SK-N-SH (cell line): ENCODE measurements around the gene TUBB2B. TPM values are rescaled to one million over a fixed set of nuclear protein-coding genes. Genes with fewer than 3 reads are reported as not detected.

Experiments used
- CTCF ChIA-PET: fragments of 300-600, 350-600 bp; formaldehyde crosslinking; extraction: SDS; loops from one replicate; lab custom pipeline; 2021; lab: Yijun Ruan, JAX
- POLR2A ChIA-PET: fragments of 350-600 bp; sonication (Branson Sonifier 250); formaldehyde crosslinking; extraction: SDS; loops from one replicate; lab custom pipeline; 2020; ENCODE audit warnings: antibody characterized with exemption, inconsistent platforms; lab: Yijun Ruan, JAX
- DNase-seq: peaks from one replicate; pipeline ENCODE4 v3.0.0; 2012
- H2AFZ ChIP-seq: fragments of 200-600 bp; sonication (generic); 2 replicates; pipeline ENCODE4 v1.8.1; 2016; ENCODE audit warnings: antibody characterized with exemption, mild to moderate bottlenecking, low read depth
- H3F3A ChIP-seq: fragments of 200-600 bp; sonication (generic); replicated peaks from 2 replicates; pipeline ENCODE3; 2016; ENCODE audit warnings: antibody characterized with exemption, mild to moderate bottlenecking; ENCODE audit not compliant: insufficient read depth
- H3K27ac ChIP-seq, 2 experiments: fragments of 200-500 bp in 1 of 2; fragments of 200-600 bp in 1 of 2; sonication (Bioruptor generic) in 1 of 2; sonication (generic), shearing (Covaris generic) in 1 of 2; 2 replicates each; pipeline versions ENCODE4 v1.5.1 to v1.6.1; 2014 to 2016; ENCODE audit warnings: low read depth in 2 of 2, inconsistent platforms in 1 of 2, low read length in 1 of 2, mild to moderate bottlenecking in 1 of 2, mixed read lengths in 1 of 2
- H3K27me3 ChIP-seq: fragments of 200-600 bp; sonication (generic), shearing (Covaris generic); 2 replicates; pipeline ENCODE4 v1.6.1; 2016; ENCODE audit warnings: mixed run types; ENCODE audit not compliant: insufficient read depth
- H3K36me3 ChIP-seq, 2 experiments: fragments of 200-500 bp in 1 of 2; fragments of 200-600 bp in 1 of 2; sonication (Bioruptor generic) in 1 of 2; sonication (generic) in 1 of 2; replicated peaks in 1 of 2; 2 replicates each; pipeline versions ENCODE3 to v1.5.1; 2014 to 2016; ENCODE audit warnings: low read length in 1 of 2, mild to moderate bottlenecking in 1 of 2; ENCODE audit not compliant: insufficient read depth in 2 of 2, control insufficient read depth in 1 of 2
- H3K4me1 ChIP-seq, 2 experiments: fragments of 200-500 bp in 1 of 2; fragments of 200-600 bp in 1 of 2; sonication (Bioruptor generic) in 1 of 2; sonication (generic), shearing (Covaris generic) in 1 of 2; 2 replicates each; pipeline versions ENCODE4 v1.5.1 to v1.6.1; 2014 to 2016; ENCODE audit warnings: low read depth in 1 of 2, low read length in 1 of 2, mixed run types in 1 of 2; ENCODE audit not compliant: insufficient read depth in 2 of 2, control insufficient read depth in 1 of 2
- H3K4me2 ChIP-seq: fragments of 200-600 bp; sonication (generic), shearing (Covaris generic); 2 replicates; pipeline ENCODE4 v1.6.1; 2017; ENCODE audit warnings: mixed run types
- H3K4me3 ChIP-seq, 2 experiments: fragments of 200-500 bp in 1 of 2; fragments of 200-600 bp in 1 of 2; sonication (Bioruptor generic) in 1 of 2; sonication (generic), shearing (Covaris generic) in 1 of 2; 2 replicates each; pipeline versions ENCODE4 v1.5.1 to v1.8.1; 2014 to 2016; ENCODE audit warnings: low read depth in 2 of 2, inconsistent platforms in 1 of 2, low read length in 1 of 2, mild to moderate bottlenecking in 1 of 2, mixed read lengths in 1 of 2, moderate library complexity in 1 of 2
- H3K79me2 ChIP-seq: fragments of 200-600 bp; sonication (generic); 2 replicates; pipeline ENCODE4 v1.8.1; 2017; ENCODE audit warnings: mild to moderate bottlenecking; ENCODE audit not compliant: insufficient read depth
- H3K9ac ChIP-seq: fragments of 200-600 bp; sonication (generic); 2 replicates; pipeline ENCODE4 v1.6.1; 2017; ENCODE audit warnings: mixed run types
- H3K9me2 ChIP-seq: fragments of 200-600 bp; sonication (generic); 2 replicates; pipeline ENCODE4 v1.6.1; 2017; ENCODE audit warnings: mixed run types
- H3K9me3 ChIP-seq: fragments of 200-600 bp; sonication (generic); 2 replicates; pipeline ENCODE4 v1.6.1; 2017; ENCODE audit warnings: mixed run types, mild to moderate bottlenecking, moderate library complexity
- H4K20me1 ChIP-seq: fragments of 200-600 bp; sonication (generic); 2 replicates; pipeline ENCODE4 v1.6.1; 2017; ENCODE audit warnings: mild to moderate bottlenecking, mixed run types; ENCODE audit not compliant: insufficient read depth
- CHD2 ChIP-seq: fragments of 150-350 bp; IDR thresholded peaks from 2 replicates; pipeline ENCODE4 v1.6.1; 2018; ENCODE audit warnings: low read length; ENCODE audit not compliant: partially characterized antibody
- FOSL2 ChIP-seq: IDR thresholded peaks from 2 replicates; pipeline ENCODE4 v1.4.0; 2012; ENCODE audit warnings: low read depth, mild to moderate bottlenecking, moderate library complexity, borderline replicate concordance
- FOXJ3 ChIP-seq: sonication (generic); formaldehyde crosslinking; IDR thresholded peaks from 2 replicates; pipeline ENCODE4 v1.5.1; 2020; ENCODE audit warnings: mild to moderate bottlenecking, missing genetic modification reagents
- GABPA ChIP-seq: IDR thresholded peaks from 2 replicates; pipeline ENCODE4 v1.4.0; 2012; ENCODE audit warnings: low read depth, mild to moderate bottlenecking
- GATA2 ChIP-seq: sonication (generic); formaldehyde crosslinking; IDR thresholded peaks from 2 replicates; pipeline ENCODE4 v1.5.0; 2020; ENCODE audit warnings: mild to moderate bottlenecking, missing genetic modification reagents
- MEF2A ChIP-seq: IDR thresholded peaks from 2 replicates; pipeline ENCODE4 v1.4.0; 2012; ENCODE audit warnings: low read depth, borderline replicate concordance
- NFIC ChIP-seq: IDR thresholded peaks from 2 replicates; pipeline ENCODE4 v1.4.0; 2012; ENCODE audit warnings: borderline replicate concordance
- NRF1 ChIP-seq: IDR thresholded peaks from 2 replicates; pipeline ENCODE4 v1.6.1; 2012; ENCODE audit warnings: low read depth, mild to moderate bottlenecking, low read length
- RCOR1 ChIP-seq: fragments of 150-350 bp; IDR thresholded peaks from 2 replicates; pipeline ENCODE4 v1.6.1; 2017; ENCODE audit warnings: antibody characterized with exemption, low read length
- RFX5 ChIP-seq: IDR thresholded peaks from 2 replicates; pipeline ENCODE4 v1.6.1; 2012; ENCODE audit warnings: mild to moderate bottlenecking, improper control_type of control experiment, low read length
- SIN3A ChIP-seq: IDR thresholded peaks from 2 replicates; pipeline ENCODE4 v1.6.1; 2012; ENCODE audit warnings: low read depth, mild to moderate bottlenecking, low read length, moderate library complexity, borderline replicate concordance
- SMC3 ChIP-seq: IDR thresholded peaks from 2 replicates; pipeline ENCODE4 v1.6.1; 2012; ENCODE audit warnings: low read depth, low read length, improper control_type of control experiment
- TAF1 ChIP-seq: IDR thresholded peaks from 2 replicates; pipeline ENCODE4 v1.6.1; 2012; ENCODE audit warnings: low read depth, mild to moderate bottlenecking, low read length, moderate library complexity, borderline replicate concordance
- TCF12 ChIP-seq: IDR thresholded peaks from 2 replicates; pipeline ENCODE4 v1.4.0; 2012
- YY1 ChIP-seq: IDR thresholded peaks from 2 replicates; pipeline ENCODE4 v1.4.0; 2012; ENCODE audit warnings: low read depth, mild to moderate bottlenecking
- WGBS: methylation state at CpG from one replicate; pipeline ENCODE4 v1.1.6; 2017; ENCODE audit warnings: low lambda C conversion rate; 5-methylcytosine and 5-hydroxymethylcytosine counted together
- polyA plus RNA-seq, 3 experiments: library from polyadenylated mRNA; depleted of rRNA; stranded (reverse); fragments of >200 nt; gene quantifications; 2 replicates each; pipeline ENCODE4 v1.2.3, GENCODE V29; 2012
- TF ChIP-seq, protein P1 (sequence below): fragments of 150-350 bp; IDR thresholded peaks from 2 replicates; pipeline ENCODE4 v1.6.1; 2017; ENCODE audit warnings: antibody characterized with exemption, low read length, low read depth, borderline replicate concordance
- TF ChIP-seq, protein P2 (sequence below): IDR thresholded peaks from 2 replicates; pipeline ENCODE4 v1.4.0; 2012; ENCODE audit warnings: low read depth
- TF ChIP-seq, protein P3 (sequence below): fragments of 200-600 bp; sonication (generic); IDR thresholded peaks from 2 replicates; pipeline ENCODE4 v1.6.1; 2017; ENCODE audit warnings: antibody characterized with exemption, mild to moderate bottlenecking, moderate library complexity

The TUBB2B gene
- polyA plus RNA-seq, 1 of the 3 experiments (the other 2 are of a cell fraction), result 162 TPM

DNA sequence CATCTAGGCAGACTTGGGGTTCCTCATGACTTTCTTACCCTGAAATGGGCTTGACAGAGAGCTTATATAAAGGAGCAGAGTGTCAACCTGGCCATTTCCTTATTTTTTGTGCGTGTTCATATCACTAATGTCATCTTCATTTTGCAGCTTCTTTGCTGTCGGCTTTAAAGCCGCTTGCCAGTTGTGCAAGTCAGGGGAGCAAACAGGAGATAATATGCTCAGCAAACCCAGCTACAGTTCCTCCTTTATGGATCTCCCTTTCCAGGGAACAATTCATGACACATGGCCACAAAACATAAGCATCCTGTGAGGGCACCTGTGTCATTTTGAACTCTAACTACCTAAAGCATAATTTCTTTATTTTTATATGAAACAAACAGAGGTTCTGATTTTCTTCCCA, 6.5 kb upstream of the TUBB2B start:
- Histone ChIP-seq H2AFZ (no peak overlapping the region), H3K36me3 (no peaks in the 10 kb centered on the region), H3F3A (peaks cover 20% of the 10 kb centered on the region), H3K79me2 (no peaks in the 10 kb centered on the region), H4K20me1 (no peaks in the 10 kb centered on the region), H3K27me3 (peaks cover 5% of the 10 kb centered on the region; the same call in 1 of the 2 replicates), H3K9ac (no peak overlapping the region), H3K27ac (no peak overlapping the region), H3K4me3 (no peak overlapping the region), H3K9me3 (no peaks in the 10 kb centered on the region), H3K4me2 (no peak overlapping the region), H3K4me1 (peaks cover 10 to 11% of the 10 kb centered on the region in 2 experiments; a peak in 3 of 4 replicates), H3K9me2 (no peaks in the 10 kb centered on the region)
- TF ChIP-seq TCF12 (no peak), RCOR1 (no peak), RFX5 (no peak), FOXJ3 (CRISPR knock-in tag) (no peak), GATA2 (CRISPR knock-in tag) (no peak), TAF1 (no peak), YY1 (no peak), SIN3A (no peak), FOSL2 (no peak), NFIC (no peak), SMC3 (no peak), GABPA (no peak)
- TF ChIP-seq, protein P1, sequence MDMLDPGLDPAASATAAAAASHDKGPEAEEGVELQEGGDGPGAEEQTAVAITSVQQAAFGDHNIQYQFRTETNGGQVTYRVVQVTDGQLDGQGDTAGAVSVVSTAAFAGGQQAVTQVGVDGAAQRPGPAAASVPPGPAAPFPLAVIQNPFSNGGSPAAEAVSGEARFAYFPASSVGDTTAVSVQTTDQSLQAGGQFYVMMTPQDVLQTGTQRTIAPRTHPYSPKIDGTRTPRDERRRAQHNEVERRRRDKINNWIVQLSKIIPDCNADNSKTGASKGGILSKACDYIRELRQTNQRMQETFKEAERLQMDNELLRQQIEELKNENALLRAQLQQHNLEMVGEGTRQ, result no peak
- TF ChIP-seq, protein P2, sequence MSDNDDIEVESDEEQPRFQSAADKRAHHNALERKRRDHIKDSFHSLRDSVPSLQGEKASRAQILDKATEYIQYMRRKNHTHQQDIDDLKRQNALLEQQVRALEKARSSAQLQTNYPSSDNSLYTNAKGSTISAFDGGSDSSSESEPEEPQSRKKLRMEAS, result no peak
- POLR2A ChIA-PET, result interaction anchor here (1.5 to 1.9 kb wide), 2 partner anchors 14 to 77 kb away, joined by 9 read pairs; partner anchors contain the start of gene TUBB2A
- CTCF ChIA-PET, result interaction anchor here (0.6 to 9.6 kb wide), 3 partner anchors 13 to 521 kb away, joined by 3 to 63 read pairs (median 25); no protein-coding TSS in a partner anchor
- no peak for DNase-seq
- 69% methylated on average over 3 of the region's 3 CpGs for WGBS

DNA sequence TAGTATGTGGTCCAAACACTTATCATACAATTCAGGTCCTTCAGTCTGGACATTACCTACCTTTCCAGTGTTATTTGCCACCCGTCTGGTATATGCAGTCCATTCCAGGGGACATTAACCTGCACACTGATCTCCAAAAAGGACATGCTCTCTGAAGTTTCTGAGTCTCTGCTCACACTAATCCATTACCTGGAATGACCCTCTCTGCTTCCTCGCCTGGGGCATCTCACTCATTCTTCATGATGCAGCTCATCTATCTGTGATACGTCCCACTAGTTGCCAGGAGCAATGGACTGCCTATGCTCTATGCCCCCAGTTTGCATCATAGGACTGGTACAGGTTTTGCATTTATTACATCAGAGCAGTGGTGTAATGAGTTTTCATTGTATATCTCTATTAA, 5.9 kb upstream of the TUBB2B start:
- Histone ChIP-seq H3K27ac (no peak overlapping the region), H3K4me1 (peaks cover 10 to 11% of the 10 kb centered on the region in 2 experiments; a peak in 3 of 4 replicates), H4K20me1 (no peaks in the 10 kb centered on the region), H3K36me3 (no peaks in the 10 kb centered on the region), H3K9ac (no peak overlapping the region), H3K4me2 (no peak overlapping the region), H3K4me3 (no peak overlapping the region), H3F3A (peaks cover 20% of the 10 kb centered on the region), H3K9me3 (no peaks in the 10 kb centered on the region), H3K27me3 (peaks cover 8% of the 10 kb centered on the region; the same call in 1 of the 2 replicates), H2AFZ (no peak overlapping the region), H3K9me2 (no peaks in the 10 kb centered on the region), H3K79me2 (no peaks in the 10 kb centered on the region)
- DNase-seq, result no peak
- TF ChIP-seq CHD2 (no peak), GABPA (no peak), NRF1 (no peak), NFIC (no peak), MEF2A (no peak)
- TF ChIP-seq, protein P1, result no peak
- TF ChIP-seq, protein P3, sequence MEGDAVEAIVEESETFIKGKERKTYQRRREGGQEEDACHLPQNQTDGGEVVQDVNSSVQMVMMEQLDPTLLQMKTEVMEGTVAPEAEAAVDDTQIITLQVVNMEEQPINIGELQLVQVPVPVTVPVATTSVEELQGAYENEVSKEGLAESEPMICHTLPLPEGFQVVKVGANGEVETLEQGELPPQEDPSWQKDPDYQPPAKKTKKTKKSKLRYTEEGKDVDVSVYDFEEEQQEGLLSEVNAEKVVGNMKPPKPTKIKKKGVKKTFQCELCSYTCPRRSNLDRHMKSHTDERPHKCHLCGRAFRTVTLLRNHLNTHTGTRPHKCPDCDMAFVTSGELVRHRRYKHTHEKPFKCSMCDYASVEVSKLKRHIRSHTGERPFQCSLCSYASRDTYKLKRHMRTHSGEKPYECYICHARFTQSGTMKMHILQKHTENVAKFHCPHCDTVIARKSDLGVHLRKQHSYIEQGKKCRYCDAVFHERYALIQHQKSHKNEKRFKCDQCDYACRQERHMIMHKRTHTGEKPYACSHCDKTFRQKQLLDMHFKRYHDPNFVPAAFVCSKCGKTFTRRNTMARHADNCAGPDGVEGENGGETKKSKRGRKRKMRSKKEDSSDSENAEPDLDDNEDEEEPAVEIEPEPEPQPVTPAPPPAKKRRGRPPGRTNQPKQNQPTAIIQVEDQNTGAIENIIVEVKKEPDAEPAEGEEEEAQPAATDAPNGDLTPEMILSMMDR, result no peak
- ChIA-PET CTCF (interaction anchor here (0.6 to 9.6 kb wide), 3 partner anchors 13 to 522 kb away, joined by 3 to 63 read pairs (median 25); no protein-coding TSS in a partner anchor), POLR2A (interaction anchor here (1.5 to 1.9 kb wide), 2 partner anchors 14 to 76 kb away, joined by 9 read pairs; partner anchors contain the start of gene TUBB2A)
- WGBS, result 97% methylated on average over 3 of the region's 3 CpGs
